Measurements from ENCODE around the gene SHLD1. TPM values are rescaled to one million over a fixed set of nuclear protein-coding genes. Genes with fewer than 3 reads are reported as not detected.

The SHLD1 gene
- total and polyA plus RNA-seq, 5 donors from 2014 or later: 10.4 to 46.6 (median 27.7) TPM

- H3K36me3 ChIP-seq (ENCODE audit: control insufficient read depth, insufficient read depth, low read length): peaks cover 2% of the 10 kb centered on the region
- H3K4me1 ChIP-seq (ENCODE audit: control insufficient read depth, insufficient read depth, low read length, poor library complexity, severe bottlenecking): peaks cover 26% of the 10 kb centered on the region
- peaks cover 0 to 12% of the 10 kb centered on the region in 2 experiments for H3K9me3 ChIP-seq (ENCODE audit: control insufficient read depth in 2 of 2, low read length in 2 of 2)
- H3K9me3 Mint-ChIP-seq: peaks cover 0 to 12% (median 2%) of the 10 kb centered on the region in 7 donors
- H3K4me3 ChIP-seq (ENCODE audit: low read depth, low read length): peak overlapping the region; percentile 80
- H3K4me1 Mint-ChIP-seq: peaks cover 24 to 63% (median 45%) of the 10 kb centered on the region in 4 donors
- peaks cover 12% of the 10 kb centered on the region for H3K36me3 Mint-ChIP-seq
- peak; percentile 51 to 56 for ATAC-seq (ENCODE audit: low read depth in 2 of 2)
- H3K27ac Mint-ChIP-seq: peak overlapping the region; percentile 89 to 97 (median 94)
- peak overlapping the region; percentile 94 for H3K27ac ChIP-seq (ENCODE audit: insufficient read depth, low read length, poor library complexity, severe bottlenecking)
- no peaks in the 10 kb centered on the region for H3K27me3 ChIP-seq (ENCODE audit: control insufficient read depth, insufficient read depth, low read length)
- DNase-seq: peak in 1 of 3 donors; percentile 19
- peak overlapping the region; percentile 70 to 93 (median 78) for H3K4me3 Mint-ChIP-seq
- peaks cover 6% of the 10 kb centered on the region for H3K27me3 Mint-ChIP-seq
These were observed 85.2 kb downstream of the SHLD1 start for GRCh38 chr20:5835321-5835821.

- peaks cover 0 to 12% of the 10 kb centered on the region in 2 experiments for H3K9me3 ChIP-seq (ENCODE audit: control insufficient read depth in 2 of 2, low read length in 2 of 2)
- DNase-seq (peak in 2 of 3 donors; percentile 69 to 85), ATAC-seq (ENCODE audit: low read depth in 2 of 2) (peak; percentile 87 to 88)
- Mint-ChIP-seq H3K4me1 (peaks cover 24 to 63% (median 45%) of the 10 kb centered on the region in 4 donors), H3K36me3 (peaks cover 12% of the 10 kb centered on the region), H3K9me3 (peaks cover 0 to 12% (median 2%) of the 10 kb centered on the region in 7 donors), H3K4me3 (peak overlapping the region; percentile 70 to 93 (median 78)), H3K27ac (peak overlapping the region; percentile 89 to 97 (median 94)), H3K27me3 (peaks cover 6% of the 10 kb centered on the region)
- peaks cover 2% of the 10 kb centered on the region for H3K36me3 ChIP-seq (ENCODE audit: control insufficient read depth, insufficient read depth, low read length)
- H3K27me3 ChIP-seq (ENCODE audit: control insufficient read depth, insufficient read depth, low read length): no peaks in the 10 kb centered on the region
- H3K4me3 ChIP-seq (ENCODE audit: low read depth, low read length): peak overlapping the region; percentile 80
- H3K4me1 ChIP-seq (ENCODE audit: control insufficient read depth, insufficient read depth, low read length, poor library complexity, severe bottlenecking): peaks cover 26% of the 10 kb centered on the region
- peak overlapping the region; percentile 94 for H3K27ac ChIP-seq (ENCODE audit: insufficient read depth, low read length, poor library complexity, severe bottlenecking)
These were observed 85.7 kb downstream of the SHLD1 start for GRCh38 chr20:5835871-5836270.

DNA sequence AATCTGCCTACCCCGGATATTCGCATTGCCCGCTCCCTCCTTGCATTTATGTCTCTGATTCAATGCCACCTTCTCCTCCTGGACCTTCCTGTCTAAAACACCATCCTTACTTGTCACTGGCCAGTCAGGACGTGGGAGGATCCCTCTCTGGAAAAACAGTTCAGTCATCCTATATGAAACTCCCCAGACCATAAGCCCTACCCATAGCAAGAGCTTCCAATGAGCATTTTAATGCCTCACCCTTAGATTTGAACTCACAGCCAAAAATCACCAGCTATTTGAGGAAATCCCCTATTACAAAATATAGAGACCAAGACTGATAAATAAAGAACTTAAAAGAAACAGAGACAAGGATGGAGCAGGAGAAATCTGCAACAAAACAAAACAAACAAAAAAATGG lies 86.4 kb downstream of the SHLD1 start:
- H3K4me1 Mint-ChIP-seq: peaks cover 21 to 63% (median 43%) of the 10 kb centered on the region in 4 donors
- peaks cover 0 to 12% of the 10 kb centered on the region in 2 experiments for H3K9me3 ChIP-seq (ENCODE audit: control insufficient read depth in 2 of 2, low read length in 2 of 2)
- no peak for ATAC-seq (ENCODE audit: low read depth in 2 of 2)
- H3K36me3 ChIP-seq (ENCODE audit: control insufficient read depth, insufficient read depth, low read length): peaks cover 2% of the 10 kb centered on the region
- peaks cover 6% of the 10 kb centered on the region for H3K27me3 Mint-ChIP-seq
- H3K4me1 ChIP-seq (ENCODE audit: control insufficient read depth, insufficient read depth, low read length, poor library complexity, severe bottlenecking): peaks cover 26% of the 10 kb centered on the region
- H3K4me3 ChIP-seq (ENCODE audit: low read depth, low read length): peak overlapping the region; percentile 80
- H3K9me3 Mint-ChIP-seq: peaks cover 0 to 12% (median 2%) of the 10 kb centered on the region in 7 donors
- H3K27me3 ChIP-seq (ENCODE audit: control insufficient read depth, insufficient read depth, low read length): no peaks in the 10 kb centered on the region
- no peak for DNase-seq
- peak overlapping the region; percentile 94 for H3K27ac ChIP-seq (ENCODE audit: insufficient read depth, low read length, poor library complexity, severe bottlenecking)
- H3K27ac Mint-ChIP-seq: peak overlapping the region; percentile 89 to 97 (median 94)
- H3K36me3 Mint-ChIP-seq: peaks cover 8% of the 10 kb centered on the region
- H3K4me3 Mint-ChIP-seq: peak overlapping the region; percentile 70 to 93 (median 78)

DNA sequence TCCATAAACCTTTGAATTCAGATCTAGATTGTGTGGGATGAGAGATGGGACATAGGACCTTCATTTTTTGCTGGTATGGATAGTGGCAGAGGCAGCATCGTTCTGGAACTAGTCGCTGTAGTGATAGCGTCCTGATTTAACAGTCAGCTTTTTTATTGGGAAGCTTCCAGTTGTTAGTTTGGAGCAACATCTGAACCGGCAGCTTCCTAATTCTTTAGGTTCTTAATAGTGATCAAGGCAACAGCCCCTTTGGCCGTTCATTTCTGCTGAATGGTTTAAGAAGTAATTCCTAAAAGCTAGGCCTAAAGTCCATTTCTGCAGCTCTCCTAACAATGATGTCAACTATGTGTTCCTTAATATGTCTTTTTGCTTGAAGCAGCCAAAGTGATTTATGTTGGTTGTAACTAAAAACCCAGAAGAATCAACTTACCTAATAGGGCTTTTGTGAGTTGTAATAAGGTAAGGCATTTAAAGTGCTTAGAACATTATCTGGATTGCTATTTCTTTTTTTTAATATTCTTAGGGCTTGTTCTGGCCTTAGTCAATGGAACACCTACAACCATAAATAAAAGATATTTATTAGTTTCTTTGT lies 90.3 kb downstream of the SHLD1 start:
- peaks cover 44% of the 10 kb centered on the region for H3K4me1 ChIP-seq (ENCODE audit: control insufficient read depth, insufficient read depth, low read length, poor library complexity, severe bottlenecking)
- no peaks in the 10 kb centered on the region for H3K36me3 ChIP-seq (ENCODE audit: control insufficient read depth, insufficient read depth, low read length)
- DNase-seq (no peak), ATAC-seq (ENCODE audit: low read depth in 2 of 2) (no peak)
- Mint-ChIP-seq H3K9me3 (peaks cover 0 to 4% (median 0%) of the 10 kb centered on the region in 7 donors), H3K36me3 (no peaks in the 10 kb centered on the region), H3K27ac (no peak overlapping the region), H3K27me3 (peaks cover 6% of the 10 kb centered on the region), H3K4me3 (no peak overlapping the region), H3K4me1 (peaks cover 40 to 75% (median 62%) of the 10 kb centered on the region in 4 donors)
- no peak overlapping the region for H3K4me3 ChIP-seq (ENCODE audit: low read depth, low read length)
- no peaks in the 10 kb centered on the region for H3K27me3 ChIP-seq (ENCODE audit: control insufficient read depth, insufficient read depth, low read length)
- H3K9me3 ChIP-seq (ENCODE audit: control insufficient read depth in 2 of 2, low read length in 2 of 2): no peaks in the 10 kb centered on the region
- H3K27ac ChIP-seq (ENCODE audit: insufficient read depth, low read length, poor library complexity, severe bottlenecking): no peak overlapping the region

DNA sequence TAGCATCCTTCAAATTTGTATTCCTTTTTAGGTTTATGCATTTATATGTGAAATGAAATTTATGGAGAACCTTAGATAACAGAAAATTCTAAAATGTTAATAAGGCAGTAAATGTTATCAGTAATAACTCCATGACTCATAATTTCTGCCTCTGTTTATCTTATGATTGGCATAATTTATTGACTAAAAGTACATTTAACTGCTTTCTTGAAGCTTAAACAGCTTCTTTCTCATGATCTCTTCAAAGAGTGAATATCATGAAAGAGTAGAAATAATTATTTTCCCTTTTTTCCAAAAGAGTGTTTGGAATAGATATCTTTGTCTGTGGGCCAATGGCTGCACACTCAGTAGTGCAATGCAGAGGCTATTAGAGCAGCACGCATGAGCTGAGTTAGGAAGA lies 91.3 kb downstream of the SHLD1 start:
- Histone ChIP-seq H3K4me1 (ENCODE audit: control insufficient read depth, insufficient read depth, low read length, poor library complexity, severe bottlenecking) (peaks cover 44% of the 10 kb centered on the region), H3K36me3 (ENCODE audit: control insufficient read depth, insufficient read depth, low read length) (no peaks in the 10 kb centered on the region), H3K27ac (ENCODE audit: insufficient read depth, low read length, poor library complexity, severe bottlenecking) (no peak overlapping the region), H3K4me3 (ENCODE audit: low read depth, low read length) (no peak overlapping the region), H3K27me3 (ENCODE audit: control insufficient read depth, insufficient read depth, low read length) (no peaks in the 10 kb centered on the region), H3K9me3 (ENCODE audit: control insufficient read depth in 2 of 2, low read length in 2 of 2) (no peaks in the 10 kb centered on the region)
- Mint-ChIP-seq H3K9me3 (peaks cover 0 to 4% (median 0%) of the 10 kb centered on the region in 7 donors), H3K36me3 (peaks cover 4% of the 10 kb centered on the region), H3K27ac (peak overlapping the region in 1 of 3 donors; percentile 89), H3K27me3 (no peaks in the 10 kb centered on the region), H3K4me1 (peaks cover 37 to 74% (median 61%) of the 10 kb centered on the region in 4 donors), H3K4me3 (peak overlapping the region in 1 of 4 donors; percentile 4)
- no peak for DNase-seq
- ATAC-seq (ENCODE audit: low read depth in 2 of 2): no peak

GRCh38 chr20:5842465-5842864 lies 92.3 kb downstream of the SHLD1 start:
- H3K4me3 ChIP-seq (ENCODE audit: low read depth, low read length): peak overlapping the region; percentile 60
- H3K4me1 ChIP-seq (ENCODE audit: control insufficient read depth, insufficient read depth, low read length, poor library complexity, severe bottlenecking): peaks cover 40% of the 10 kb centered on the region
- no peak for ATAC-seq (ENCODE audit: low read depth in 2 of 2)
- peaks cover 32 to 69% (median 56%) of the 10 kb centered on the region in 4 donors for H3K4me1 Mint-ChIP-seq
- H3K27me3 ChIP-seq (ENCODE audit: control insufficient read depth, insufficient read depth, low read length): no peaks in the 10 kb centered on the region
- peaks cover 5% of the 10 kb centered on the region for H3K36me3 Mint-ChIP-seq
- H3K9me3 ChIP-seq (ENCODE audit: control insufficient read depth in 2 of 2, low read length in 2 of 2): no peaks in the 10 kb centered on the region
- H3K36me3 ChIP-seq (ENCODE audit: control insufficient read depth, insufficient read depth, low read length): no peaks in the 10 kb centered on the region
- no peak for DNase-seq
- peak overlapping the region in 2 of 3 donors; percentile 89 to 95 for H3K27ac Mint-ChIP-seq
- H3K27ac ChIP-seq (ENCODE audit: insufficient read depth, low read length, poor library complexity, severe bottlenecking): peak overlapping the region; percentile 88
- peaks cover 0 to 4% (median 0%) of the 10 kb centered on the region in 7 donors for H3K9me3 Mint-ChIP-seq
- H3K27me3 Mint-ChIP-seq: no peaks in the 10 kb centered on the region
- peak overlapping the region in 2 of 4 donors; percentile 72 to 73 for H3K4me3 Mint-ChIP-seq

DNA sequence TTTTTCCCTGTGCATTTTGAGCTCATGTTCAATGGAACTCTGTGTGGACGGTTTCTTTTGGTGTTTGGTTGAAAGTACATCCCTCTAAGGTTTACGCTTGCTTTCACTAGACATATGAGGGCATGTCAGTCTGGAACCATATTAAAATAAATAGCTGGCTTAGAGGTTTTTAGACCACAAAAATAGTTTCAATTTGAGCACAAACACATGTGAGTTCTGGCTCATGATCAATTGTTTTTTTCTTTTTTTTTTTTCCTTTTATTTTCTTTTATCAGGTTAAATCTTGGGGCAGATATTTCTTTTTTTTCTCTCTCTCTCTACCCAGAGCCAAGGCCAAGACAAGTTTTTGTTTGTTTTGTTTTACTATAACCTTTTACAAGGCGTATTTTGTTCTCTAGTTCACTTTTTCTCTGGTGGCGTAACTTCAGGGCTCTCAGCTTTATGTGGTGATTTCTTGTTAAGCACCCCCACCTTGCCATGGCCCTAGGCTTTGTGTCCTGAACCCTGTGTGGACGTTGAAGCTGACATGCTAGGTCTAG lies 92.9 kb downstream of the SHLD1 start:
- Histone ChIP-seq H3K4me3 (ENCODE audit: low read depth, low read length) (peak overlapping the region; percentile 60), H3K9me3 (ENCODE audit: control insufficient read depth in 2 of 2, low read length in 2 of 2) (no peaks in the 10 kb centered on the region), H3K4me1 (ENCODE audit: control insufficient read depth, insufficient read depth, low read length, poor library complexity, severe bottlenecking) (peaks cover 43% of the 10 kb centered on the region), H3K36me3 (ENCODE audit: control insufficient read depth, insufficient read depth, low read length) (no peaks in the 10 kb centered on the region), H3K27me3 (ENCODE audit: control insufficient read depth, insufficient read depth, low read length) (no peaks in the 10 kb centered on the region), H3K27ac (ENCODE audit: insufficient read depth, low read length, poor library complexity, severe bottlenecking) (peak overlapping the region; percentile 88)
- Mint-ChIP-seq H3K27me3 (no peaks in the 10 kb centered on the region), H3K4me1 (peaks cover 31 to 69% (median 57%) of the 10 kb centered on the region in 4 donors), H3K27ac (peak overlapping the region; percentile 81 to 95 (median 89)), H3K4me3 (peak overlapping the region; percentile 61 to 79 (median 72)), H3K36me3 (peaks cover 5% of the 10 kb centered on the region), H3K9me3 (peaks cover 0 to 4% (median 0%) of the 10 kb centered on the region in 7 donors)
- DNase-seq (peak in 2 of 3 donors; percentile 61 to 66), ATAC-seq (ENCODE audit: low read depth in 2 of 2) (peak; percentile 42 to 43)
